T-helper 2 cell (primary cell): ENCODE results near the gene SH3PXD2A.
"Not testable (repeated sequence)": the region's sequence is repeated elsewhere in the genome, so short reads cannot be mapped to it uniquely, and the experiment has no call there.

Source experiments
- DNase-seq, 5 experiments: peaks; one replicate each; pipeline versions ENCODE4 v3.0.0 to v3.0.0-alpha.2; 2012 to 2022

Gene SH3PXD2A

GRCh38 chr10:103740611-103741010 lies 114.8 kb downstream of the SH3PXD2A start:
- no peak for DNase-seq

- no peak for DNase-seq
These were observed 116.2 kb downstream of the SH3PXD2A start for GRCh38 chr10:103739039-103739764.

- DNase-seq = no peak
These were observed 117.5 kb downstream of the SH3PXD2A start for GRCh38 chr10:103737735-103738367.

- peak in 1 of 5 experiments; percentile 45 for DNase-seq
These were observed 118.6 kb downstream of the SH3PXD2A start for GRCh38 chr10:103736763-103737162.

GRCh38 chr10:103736044-103736443 lies 119.3 kb downstream of the SH3PXD2A start:
- DNase-seq = no peak

- no peak for DNase-seq
These were observed 120.6 kb downstream of the SH3PXD2A start for GRCh38 chr10:103734731-103735130.

GRCh38 chr10:103733045-103733419 lies 122.3 kb downstream of the SH3PXD2A start:
- DNase-seq = no peak

- no peak for DNase-seq
These were observed 122.9 kb downstream of the SH3PXD2A start for GRCh38 chr10:103732339-103733044.

- no peak for DNase-seq
These were observed 123.6 kb downstream of the SH3PXD2A start for GRCh38 chr10:103731609-103732270.

GRCh38 chr10:103731026-103731425 lies 124.3 kb downstream of the SH3PXD2A start:
- not testable (repeated sequence) for DNase-seq

- no peak for DNase-seq
These were observed 125.5 kb downstream of the SH3PXD2A start for GRCh38 chr10:103729851-103730250.

- DNase-seq = no peak
These were observed 127.2 kb downstream of the SH3PXD2A start for GRCh38 chr10:103727991-103728689.

- DNase-seq = no peak
These were observed 127.8 kb downstream of the SH3PXD2A start for GRCh38 chr10:103727546-103727963.

GRCh38 chr10:103726637-103727036 lies 128.7 kb downstream of the SH3PXD2A start:
- no peak for DNase-seq

GRCh38 chr10:103725242-103725641 lies 130.1 kb downstream of the SH3PXD2A start:
- no peak for DNase-seq

GRCh38 chr10:103724771-103725170 lies 130.6 kb downstream of the SH3PXD2A start:
- no peak for DNase-seq

- DNase-seq = no peak
These were observed 131.3 kb downstream of the SH3PXD2A start for GRCh38 chr10:103724074-103724473.

GRCh38 chr10:103723557-103723956 lies 131.8 kb downstream of the SH3PXD2A start:
- no peak for DNase-seq

GRCh38 chr10:103722632-103723031 lies 132.7 kb downstream of the SH3PXD2A start:
- DNase-seq = no peak

GRCh38 chr10:103720964-103721335 lies 134.4 kb downstream of the SH3PXD2A start:
- no peak for DNase-seq

- DNase-seq = no peak
These were observed 134.9 kb downstream of the SH3PXD2A start for GRCh38 chr10:103720328-103720963.

GRCh38 chr10:103719036-103719435 lies 136.3 kb downstream of the SH3PXD2A start:
- DNase-seq = no peak
